ENCODE results near the gene CHPT1.
"Not testable (repeated sequence)": the region's sequence is repeated elsewhere in the genome, so short reads cannot be mapped to it uniquely, and the experiment has no call there.

Gene CHPT1

DNA sequence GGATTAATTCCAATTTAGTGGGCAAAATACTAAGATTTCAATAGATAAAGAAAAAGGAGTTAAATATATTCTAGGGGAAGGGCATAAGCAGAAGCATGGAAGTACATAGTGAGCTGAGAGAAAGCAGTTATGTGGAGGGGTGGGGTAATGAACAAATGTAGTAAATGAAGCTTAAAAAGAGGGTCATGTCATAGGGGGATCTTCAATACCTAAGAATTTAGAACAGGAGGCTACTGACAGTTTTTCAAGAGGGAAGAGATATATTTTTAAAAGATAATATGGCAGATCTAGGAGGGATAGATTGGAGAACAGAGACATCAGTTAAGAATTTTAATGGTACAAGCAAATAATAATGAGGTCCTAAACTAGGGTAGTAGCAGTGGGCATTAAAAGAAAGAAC, 32.4 kb downstream of the CHPT1 start:
- no peak for DNase-seq

DNA sequence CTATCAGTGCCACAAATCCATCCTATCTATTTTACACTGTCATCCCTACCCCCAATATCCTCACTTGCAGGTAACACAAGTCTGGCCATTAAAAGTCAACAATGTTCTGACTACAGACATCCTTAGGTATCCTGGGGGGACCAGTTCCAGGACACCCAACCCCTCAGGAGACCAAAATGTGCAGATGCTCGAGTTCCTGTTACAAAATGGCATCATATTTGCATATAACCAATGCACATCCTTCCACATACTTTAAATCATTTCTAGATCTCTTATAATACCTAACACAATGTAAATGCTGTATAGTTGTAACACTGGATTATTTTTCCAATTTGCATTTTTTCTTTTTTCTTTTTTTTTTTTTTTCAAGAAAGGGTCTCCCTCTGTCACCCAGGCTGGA, 34.9 kb downstream of the CHPT1 start:
- DNase-seq = no peak

DNA sequence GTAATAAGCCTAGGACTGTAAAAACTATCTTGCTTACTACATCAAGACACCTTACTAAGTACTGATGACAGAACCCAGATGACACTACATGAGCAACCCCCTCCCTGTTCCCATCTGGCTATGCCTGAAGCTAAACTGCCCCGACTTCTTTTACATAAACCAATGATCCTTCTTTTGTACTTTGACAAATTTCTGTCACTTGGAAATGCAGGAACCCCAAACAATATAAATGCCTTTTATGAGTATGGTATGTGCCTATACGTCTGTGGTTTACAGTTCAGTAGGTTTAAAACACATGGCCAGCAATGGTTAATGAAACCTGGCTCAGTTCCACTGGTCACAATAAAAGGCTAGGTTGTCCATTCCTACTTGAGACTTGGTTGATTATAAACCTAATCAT, 35.7 kb downstream of the CHPT1 start:
- no peak for DNase-seq

DNA sequence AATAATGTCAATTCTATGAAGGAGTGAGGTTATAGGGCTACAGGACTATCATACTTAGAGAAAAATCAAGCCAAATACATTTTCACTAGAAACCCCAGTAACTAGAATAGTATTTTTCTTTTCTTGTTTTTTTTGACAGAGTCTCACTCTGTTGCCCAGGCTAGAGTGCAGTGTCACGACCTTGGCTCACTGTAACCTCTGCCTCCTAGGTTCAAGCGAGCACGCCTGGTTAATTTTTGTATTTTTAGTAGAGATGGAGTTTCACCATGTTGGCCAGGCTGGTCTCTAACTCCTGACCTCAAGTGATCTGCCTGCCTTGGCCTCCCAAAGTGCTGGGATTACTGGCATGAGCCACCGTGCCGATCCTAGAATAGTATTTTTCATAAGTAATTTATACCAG, 37.0 kb downstream of the CHPT1 start:
- not testable (repeated sequence) for DNase-seq

DNA sequence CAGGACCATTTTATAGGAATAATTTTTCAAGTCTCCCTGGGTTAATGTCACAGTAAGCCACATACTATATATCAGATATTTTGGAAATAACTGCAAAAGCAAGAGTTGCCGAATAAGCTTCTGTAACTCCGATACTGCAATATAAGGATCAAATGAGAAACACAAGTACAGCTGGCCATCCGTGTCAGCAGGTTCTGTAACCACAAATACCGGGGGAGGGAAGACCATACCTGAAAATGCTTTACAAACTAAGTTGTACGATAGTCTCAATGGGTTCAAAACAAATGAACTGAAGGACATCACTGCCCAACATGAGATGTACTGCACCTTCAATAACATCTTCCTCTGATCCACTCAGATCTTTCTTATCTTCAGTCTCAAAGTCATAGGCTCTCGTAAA, 40.0 kb downstream of the CHPT1 start:
- no peak for DNase-seq

DNA sequence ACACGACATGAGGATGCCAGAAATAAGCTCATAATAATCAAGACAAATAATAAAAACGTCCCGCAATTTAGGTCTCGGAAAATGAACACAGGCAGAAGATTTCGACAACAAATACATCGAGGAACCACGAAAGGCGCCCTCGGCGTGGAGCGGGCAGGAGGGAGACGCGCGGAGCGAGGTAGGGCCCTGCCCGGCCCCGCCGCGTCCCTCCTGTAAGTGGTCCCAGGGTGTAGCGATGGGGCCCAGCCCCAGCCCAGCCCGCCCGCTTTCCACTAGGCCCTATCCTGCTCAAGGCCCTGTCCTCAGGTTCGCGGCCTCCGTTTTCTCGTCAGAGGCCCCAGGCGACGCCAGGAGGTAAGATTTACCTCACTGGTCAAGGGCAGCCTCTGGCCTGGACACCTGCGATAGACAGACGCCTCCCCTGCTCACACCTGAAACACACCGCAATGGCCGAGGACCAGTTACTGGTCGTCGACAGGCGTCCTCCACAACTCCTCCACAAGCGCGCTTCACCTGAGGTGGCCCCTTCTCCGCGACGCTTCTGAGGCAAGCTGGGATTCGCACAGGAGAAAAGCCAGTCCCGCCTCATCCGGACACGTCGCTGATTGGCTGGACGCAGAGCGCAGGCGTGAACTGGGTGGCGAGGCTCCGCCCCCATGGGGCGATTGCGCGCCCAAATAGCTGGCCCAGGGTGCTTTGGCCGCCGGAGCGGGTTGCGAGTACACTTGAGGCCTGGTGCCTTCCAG, 41.7 kb downstream of the CHPT1 start, which contains the start of gene SYCP3:
TSS of gene SYCP3 (minus strand) at position 543 of the 746 bp plus-strand sequence. CDS start 1,527 bp downstream, outside the sequence.
- DNase-seq = no peak

DNA sequence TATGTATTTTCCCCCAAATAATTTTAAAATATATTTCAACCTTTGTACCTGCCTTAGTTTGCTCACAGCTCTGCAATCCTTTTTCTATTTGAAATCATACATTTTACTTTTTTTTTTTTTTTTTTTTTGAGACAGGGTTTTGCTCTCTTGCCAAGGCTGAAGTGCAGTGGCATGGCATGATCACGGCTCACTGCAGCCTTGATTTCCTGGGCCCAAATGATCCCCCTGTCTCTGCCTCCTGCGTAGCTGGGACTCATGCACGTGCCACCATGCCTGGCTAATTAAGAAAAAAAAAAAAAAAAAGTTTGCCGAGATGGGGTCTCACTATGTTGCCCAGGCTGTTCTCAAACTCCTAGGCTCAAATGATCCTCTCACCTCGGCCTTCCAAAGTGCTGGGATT, 43.1 kb downstream of the CHPT1 start:
- no peak for DNase-seq

DNA sequence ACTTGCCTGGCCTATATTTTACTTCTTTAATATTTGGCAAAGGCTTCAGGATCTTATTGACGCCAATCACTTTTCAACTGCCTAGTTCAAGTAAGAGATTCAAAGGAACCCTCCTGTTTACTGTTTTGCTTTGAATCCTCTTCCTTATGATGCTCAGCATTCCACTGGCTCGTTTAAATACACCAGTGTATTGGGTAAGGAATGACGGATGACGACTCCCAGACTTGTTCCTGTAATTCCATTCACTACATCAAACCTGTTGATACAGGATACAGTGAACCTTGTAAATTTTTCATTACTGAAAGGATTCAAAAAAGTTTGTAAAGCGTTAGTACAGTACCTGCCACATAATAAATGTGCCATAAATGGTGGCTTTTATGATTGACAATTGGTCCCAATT, 43.5 kb downstream of the CHPT1 start:
- no peak for DNase-seq

DNA sequence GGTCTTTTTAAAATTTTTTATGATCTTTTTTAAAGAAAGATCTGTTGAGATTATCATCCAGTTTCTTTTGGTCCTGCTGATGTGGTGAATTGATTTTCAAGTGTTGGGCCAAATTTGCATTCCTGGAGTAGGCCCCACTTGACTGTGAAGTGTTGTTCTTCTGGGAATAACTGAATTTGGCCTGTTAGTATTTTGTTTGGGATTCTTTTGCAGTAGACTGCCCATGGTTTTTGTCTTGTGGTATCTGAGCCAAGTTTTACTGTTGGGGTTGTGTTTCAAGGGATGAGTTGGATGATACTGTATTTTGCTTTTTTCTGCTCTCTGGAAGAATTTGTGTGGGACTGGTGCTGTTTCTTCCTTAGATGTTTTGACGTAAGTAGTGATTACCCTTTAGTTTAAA, 45.8 kb downstream of the CHPT1 start:
- no peak for DNase-seq

DNA sequence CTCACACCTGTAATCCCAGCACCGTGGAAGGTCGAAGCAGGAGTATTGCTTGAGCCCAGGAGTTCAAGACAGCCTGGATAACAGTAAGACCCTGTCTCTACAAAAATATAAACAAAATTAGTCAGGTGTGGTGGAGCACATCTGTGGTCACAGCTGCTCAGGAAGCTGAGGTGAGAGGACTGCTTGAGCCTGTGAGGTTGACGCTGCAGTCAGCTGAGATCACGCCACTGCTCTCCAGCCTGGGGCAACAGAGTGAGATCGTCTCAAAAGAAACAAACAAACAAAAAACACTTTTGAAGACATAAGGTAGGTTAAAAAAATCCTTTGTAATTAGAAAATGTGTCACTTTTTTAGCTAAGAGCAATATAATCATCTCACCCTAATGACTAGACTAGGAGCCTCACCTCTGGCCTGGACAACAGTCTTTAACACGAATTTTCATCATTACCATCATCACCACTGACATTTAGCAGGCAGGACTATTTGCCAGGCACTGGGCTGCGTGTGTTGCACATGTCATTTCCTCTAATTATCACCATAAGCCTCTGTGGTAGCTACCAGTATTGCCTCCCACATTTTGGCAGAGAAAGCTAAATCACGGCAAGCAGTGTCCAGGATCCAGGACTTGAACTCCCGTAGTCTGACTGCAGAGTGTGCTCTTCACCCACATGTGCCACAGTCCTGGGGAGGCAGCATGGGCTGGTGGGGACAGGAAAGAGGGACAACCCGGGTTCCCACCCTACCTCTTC, 46.5 kb downstream of the CHPT1 start:
- no peak for DNase-seq

DNA sequence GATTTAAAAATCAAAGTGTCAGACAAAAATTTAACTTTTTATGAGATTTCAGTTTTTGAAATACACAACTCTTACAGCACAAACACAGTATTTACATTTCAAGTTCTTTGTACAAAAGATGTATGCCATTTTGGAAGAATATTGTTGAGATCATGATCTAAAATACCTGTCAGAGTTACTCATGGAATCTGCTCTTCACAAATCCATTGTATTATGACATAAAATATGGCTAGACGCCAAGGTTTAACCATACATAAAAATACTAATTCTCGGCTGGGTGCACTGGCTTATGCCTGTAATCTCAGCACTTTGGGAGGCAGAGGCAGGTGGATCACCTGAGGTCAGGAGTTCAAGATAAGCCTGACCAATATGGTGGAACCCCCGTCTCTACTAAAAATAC, 48.0 kb downstream of the CHPT1 start:
- no peak for DNase-seq

DNA sequence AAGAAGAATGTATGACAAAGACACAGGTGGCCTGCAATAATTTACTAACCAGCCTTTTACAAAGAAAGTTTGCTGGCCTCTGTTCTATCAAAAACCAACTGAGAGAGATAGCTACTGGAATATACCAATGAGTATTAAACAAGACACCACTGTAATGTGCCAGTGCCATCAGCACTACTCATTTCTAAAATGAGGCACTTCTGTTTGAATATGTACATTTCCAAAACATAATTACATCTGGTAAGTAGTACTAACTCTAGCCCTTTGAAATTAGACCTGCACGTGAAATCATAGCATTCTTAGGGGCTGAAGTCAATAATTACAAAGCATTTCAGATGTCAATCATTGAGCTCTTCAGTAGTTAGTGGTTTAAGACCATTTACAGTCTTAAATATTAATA, 48.8 kb downstream of the CHPT1 start:
- no peak for DNase-seq

DNA sequence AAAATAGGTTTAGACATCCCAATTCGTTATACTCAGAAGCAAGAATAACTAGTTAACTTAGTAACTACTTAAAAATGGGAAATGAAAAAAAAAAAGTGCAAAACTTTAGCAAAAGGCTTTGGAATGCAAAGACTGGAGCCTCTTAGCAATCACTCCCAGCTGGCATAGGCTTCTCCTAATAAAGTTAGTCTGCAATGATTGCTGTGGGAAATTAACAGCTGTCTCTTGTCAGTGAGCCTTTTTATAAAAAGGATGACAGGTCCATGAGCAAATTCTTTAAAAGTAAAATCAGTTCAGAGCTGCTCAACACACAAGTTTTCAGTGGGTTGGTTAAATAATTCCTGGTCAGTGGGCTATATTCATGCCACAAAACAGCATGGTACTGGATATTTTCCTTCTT, 49.2 kb downstream of the CHPT1 start:
- DNase-seq = no peak

DNA sequence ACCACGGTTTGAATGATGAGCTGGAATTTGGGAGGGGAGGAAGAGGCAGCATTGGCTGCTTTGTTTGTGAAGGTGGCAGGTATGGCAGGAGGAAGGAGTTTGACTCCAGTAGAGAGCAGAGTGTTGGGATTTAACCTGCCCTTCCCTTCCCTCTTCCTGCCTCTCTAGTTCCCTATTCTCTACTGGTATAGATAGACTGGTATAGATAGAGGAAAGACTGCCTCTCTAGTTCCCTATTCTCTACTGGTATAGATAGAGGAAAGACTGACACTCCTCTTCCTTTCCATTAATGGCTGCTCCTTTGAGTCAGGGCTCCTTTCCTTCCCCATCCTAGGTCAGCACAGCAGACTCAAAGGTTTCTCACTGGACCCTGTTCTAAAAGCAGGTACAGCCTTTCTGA, 50.3 kb downstream of the CHPT1 start:
- no peak for DNase-seq

DNA sequence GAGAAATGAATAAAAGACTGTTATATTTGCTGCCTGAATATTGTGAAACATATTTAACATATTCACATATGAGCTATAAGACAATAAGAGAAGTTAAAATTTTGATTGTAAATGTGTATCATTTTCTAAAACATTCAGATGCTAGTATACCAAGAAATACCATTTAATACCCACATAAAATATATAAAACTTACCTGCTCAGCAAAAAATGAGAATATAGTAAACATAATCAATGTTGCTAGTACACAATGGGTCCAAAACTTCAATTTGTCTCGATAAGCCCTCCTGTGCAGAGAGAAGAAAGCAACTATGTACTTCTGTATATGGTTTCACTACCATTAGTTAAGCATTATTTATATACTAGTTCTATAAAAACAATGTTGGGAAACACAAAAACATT, 51.5 kb downstream of the CHPT1 start:
- no peak for DNase-seq

DNA sequence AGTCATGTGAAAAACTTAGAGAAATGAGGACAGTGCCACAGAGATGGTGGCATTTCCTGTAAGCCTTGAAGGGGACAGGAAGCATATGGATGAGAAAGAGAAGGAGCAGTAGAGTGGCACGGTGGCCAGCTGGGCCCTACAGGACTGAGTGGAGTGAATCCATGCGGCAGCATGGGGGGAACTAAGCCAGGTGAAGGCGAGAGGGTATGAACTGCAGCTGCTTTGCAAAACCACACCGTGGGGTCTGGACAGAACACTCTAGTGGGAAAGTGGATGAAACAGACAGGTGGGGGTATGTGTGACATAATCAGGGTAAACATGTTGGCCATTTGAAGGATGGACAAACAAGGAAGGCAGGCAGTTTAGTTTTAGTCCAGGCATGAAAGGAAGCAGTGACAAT, 52.2 kb downstream of the CHPT1 start:
- no peak for DNase-seq

DNA sequence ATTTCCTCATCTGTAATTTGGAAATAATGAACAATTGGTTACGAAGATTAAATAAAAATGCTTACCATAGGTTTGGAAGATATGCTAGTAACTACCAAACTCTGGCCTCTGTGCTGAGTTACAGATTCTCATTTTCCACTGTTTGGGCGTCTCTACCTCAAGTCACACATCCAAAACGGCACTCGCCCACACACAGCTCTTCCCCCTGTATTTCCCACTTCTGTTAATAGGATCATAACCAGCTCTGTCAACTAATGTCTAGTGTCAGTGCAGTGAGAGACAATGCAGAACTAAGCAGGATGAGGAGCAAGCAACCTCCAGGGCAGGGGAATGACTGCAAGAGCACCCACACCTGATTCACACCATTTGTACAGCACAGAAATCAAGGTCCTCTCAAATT, 52.7 kb downstream of the CHPT1 start:
- DNase-seq = no peak

DNA sequence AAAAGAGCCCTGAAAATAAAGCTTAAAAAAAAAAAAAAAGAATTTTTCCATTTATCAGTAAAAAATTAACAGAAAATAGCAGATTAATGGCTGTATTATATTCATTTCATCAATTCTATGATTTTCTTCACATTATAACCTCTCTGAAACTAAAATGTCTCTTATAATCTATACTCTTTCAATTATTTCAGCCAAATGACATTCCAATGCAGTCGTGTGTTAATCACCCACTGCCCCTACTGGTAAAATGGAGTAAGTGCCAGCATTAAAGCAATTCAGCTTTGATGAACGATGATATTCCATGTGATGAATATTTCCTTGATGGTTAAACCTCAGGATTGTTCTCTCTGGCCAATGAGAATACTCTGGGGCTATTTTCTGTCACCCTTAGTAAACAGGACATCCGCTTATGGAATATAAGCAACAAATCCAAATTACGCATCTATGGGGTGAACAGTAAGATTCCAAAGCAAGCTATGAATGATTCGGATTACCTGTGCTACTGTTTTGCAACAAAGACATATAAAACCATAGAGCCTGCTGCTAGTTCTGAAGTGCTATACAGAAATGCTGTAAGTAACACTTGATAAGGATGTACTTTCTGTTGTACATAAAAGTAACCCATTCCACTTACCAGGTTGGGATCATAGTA, 62.1 kb downstream of the CHPT1 start:
- no peak for DNase-seq

DNA sequence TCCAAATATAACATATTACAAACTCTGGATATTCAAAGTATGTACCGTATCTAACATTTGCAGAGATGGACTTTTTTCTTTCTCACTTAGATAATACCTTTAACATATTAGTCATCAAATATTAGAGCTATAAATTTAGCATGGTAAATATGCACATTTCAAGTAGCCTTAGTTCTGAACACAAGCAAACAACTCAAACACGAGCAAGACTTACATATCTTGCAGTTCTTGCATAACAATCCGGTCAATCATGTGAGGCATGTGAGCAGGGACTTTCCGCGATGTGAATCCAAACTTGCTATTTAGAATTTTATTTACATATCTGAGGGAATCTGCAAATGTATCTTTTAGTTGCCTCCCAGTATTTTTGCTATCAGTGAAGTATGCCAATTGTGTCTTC, 63.9 kb downstream of the CHPT1 start:
- DNase-seq = no peak

DNA sequence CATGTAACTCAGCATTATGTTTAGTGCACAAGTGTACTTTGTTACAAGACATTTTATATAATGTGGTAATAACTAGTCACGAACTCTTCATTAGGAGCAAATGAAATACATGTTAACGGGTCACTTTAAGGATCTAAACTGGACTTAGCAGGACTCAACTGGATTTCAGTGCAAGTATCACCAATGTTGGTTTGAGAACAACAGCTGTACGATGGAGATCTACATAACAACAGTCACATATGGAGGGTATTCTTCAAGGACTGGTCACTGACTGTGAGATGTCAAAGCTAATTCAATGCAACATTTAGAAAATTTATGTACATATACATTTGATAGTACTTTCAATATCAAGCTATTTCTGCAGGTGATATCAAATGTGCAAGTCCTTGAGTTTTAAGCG, 64.3 kb downstream of the CHPT1 start:
- no peak for DNase-seq

DNA sequence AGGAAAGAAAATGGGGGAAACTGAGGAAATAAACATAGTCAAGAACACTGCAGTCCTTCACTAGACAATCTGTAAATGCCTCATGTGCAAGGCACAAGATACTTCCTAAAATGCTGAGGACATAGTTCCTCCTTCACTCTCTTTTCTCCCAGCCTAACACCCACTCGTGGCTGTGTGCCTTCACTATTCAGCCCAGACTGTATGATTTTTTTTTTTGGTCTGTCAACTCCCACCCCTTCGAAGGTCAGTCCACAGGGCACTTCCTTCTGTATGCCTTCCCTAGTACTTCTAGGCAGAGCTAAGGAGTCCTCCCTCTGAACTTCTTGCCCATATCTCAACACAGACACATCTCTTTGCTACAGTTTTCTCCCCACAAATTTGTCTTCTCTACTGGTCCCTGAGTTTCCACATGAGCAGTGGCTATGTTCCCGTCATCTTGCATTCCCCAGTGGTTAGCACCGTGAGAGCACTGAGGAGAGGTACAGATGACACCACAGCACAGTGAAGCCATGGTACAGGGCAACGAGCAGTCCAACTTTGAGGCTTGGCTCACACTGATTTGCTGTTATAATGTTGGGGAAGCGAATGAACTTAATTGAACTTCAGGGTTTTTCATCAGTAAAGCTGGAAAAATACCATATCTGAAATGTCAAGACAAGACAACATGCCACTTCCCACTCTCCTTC, 65.9 kb downstream of the CHPT1 start:
- DNase-seq = no peak

DNA sequence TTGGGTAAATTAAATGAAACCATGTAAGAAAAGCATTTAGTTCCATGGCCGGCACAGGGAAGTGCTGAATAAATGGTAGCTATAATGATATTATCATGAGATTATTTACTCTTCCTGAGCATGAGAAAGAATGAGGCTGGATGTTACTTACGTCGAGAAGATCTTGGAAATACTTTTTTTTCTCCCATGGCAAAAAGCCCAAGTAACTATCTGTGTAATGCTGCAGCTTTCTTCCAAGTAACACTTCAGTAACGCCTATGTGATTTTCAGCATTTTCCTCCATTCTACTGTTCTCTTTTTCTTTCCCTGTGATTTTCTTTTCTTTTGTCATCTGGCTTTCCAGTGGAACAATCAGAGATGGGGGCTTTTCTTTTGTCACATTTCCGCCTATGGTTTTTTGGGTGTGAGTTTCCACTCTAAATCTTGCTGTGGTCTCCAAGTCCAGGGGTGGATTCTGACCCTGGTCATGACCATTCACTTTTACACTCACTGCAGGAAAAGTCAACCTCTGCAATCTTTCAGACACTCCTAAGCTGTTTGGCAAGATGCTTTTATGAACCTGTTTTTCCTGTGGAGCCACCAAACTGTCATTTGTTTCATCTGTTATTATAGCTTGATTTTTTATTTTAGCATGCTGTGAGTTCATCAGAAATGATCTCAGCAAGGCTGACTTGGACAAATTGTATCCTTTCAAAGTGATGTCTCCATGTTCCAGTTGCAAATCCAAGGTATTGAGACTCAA, 66.8 kb downstream of the CHPT1 start:
- no peak for DNase-seq

DNA sequence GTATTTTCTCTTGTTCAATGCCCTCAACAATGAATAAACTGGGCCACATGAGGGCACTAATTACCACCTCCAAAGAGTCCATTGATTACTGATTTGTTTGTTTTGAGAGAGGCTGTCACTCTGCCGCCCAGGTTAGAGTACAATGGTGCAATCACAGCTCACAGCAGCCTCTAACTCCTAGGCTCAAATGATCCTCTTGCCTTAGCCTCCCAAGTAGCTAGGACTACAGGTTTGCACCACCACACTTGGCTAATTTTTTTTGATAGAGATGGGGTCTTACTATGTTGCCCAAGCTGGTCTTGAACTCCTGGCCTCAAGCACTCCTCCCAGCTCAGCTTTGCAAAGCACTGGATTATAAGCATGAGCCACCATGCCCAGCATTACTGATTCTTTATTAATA, 70.1 kb downstream of the CHPT1 start:
- DNase-seq = no peak
